Measurements from ENCODE around the gene TENM4.

TENM4 gene

DNA sequence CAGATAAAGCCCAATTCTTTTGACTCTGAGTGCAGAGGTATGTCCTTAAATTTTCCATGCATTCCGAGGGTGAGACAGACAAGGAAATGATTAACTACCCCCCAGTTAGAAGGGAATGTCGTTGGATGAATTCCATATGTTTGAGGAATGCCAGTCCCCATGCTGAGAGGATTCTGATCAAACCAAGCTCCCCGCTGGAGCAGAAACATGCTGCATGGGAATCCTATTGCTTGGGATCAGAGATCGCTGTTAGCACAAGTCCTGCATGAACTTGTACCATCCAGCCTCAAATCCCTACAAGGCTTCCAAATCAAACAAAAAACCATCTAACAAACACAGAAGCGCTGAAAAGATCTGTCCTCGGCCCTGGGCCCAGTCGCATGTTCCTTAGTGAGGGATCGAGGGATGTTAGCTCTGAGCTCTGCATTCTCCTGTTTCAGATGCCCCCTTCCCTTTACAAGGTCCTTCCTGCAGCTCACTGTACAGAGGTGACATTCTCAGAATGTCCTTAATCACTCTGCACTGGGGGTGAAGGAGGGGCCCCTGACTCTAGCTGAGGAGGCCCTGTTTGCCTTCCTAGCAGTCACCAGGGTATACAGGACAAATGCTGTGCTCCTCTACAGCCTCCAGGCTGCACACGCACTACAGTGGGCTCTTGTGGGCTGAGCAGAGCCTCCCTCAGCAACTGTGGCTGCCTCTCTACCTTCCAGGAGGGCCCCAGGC lies 353.4 kb downstream of the TENM4 start:
- Histone ChIP-seq H3K79me2 (ENCODE audit: control insufficient read depth, insufficient read depth, low read length, unreplicated experiment) (no peaks in the 10 kb centered on the region), H3K27ac (ENCODE audit: low read depth, low read length) (no peak overlapping the region), H3K27me3 (ENCODE audit: insufficient read depth, low read length) (no peaks in the 10 kb centered on the region), H3K36me3 (ENCODE audit: insufficient read depth, low read length) (no peaks in the 10 kb centered on the region), H3K4me3 (ENCODE audit: low read depth, low read length) (no peak overlapping the region), H3K4me1 (ENCODE audit: control insufficient read depth, insufficient read depth, low read length, unreplicated experiment) (no peaks in the 10 kb centered on the region), H2AFZ (ENCODE audit: low read length, unreplicated experiment) (no peak overlapping the region)

DNA sequence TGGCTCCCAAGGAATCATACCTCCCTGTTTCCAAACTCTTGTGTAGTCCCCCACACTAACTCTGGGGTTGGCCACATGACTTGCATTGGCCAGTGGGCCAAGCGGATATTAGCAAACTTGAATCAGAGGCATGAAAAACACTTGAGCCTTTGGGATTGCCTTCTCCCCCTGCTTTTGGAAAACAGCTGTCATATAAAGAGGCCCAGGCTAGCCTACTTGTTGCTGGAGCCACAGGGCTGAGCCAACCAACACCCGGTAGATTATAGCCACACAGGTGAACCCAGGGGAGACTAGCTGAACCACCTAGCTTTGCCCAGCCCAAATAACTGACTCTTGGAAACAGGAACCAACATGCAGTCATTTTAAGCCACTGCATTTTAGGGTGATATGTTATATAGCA lies 354.8 kb downstream of the TENM4 start:
- H3K36me3 ChIP-seq (ENCODE audit: insufficient read depth, low read length): no peaks in the 10 kb centered on the region
- no peak overlapping the region for H2AFZ ChIP-seq (ENCODE audit: low read length, unreplicated experiment)
- no peak overlapping the region for H3K4me3 ChIP-seq (ENCODE audit: low read depth, low read length)
- no peaks in the 10 kb centered on the region for H3K4me1 ChIP-seq (ENCODE audit: control insufficient read depth, insufficient read depth, low read length, unreplicated experiment)
- H3K27ac ChIP-seq (ENCODE audit: low read depth, low read length): no peak overlapping the region
- H3K79me2 ChIP-seq (ENCODE audit: control insufficient read depth, insufficient read depth, low read length, unreplicated experiment): no peaks in the 10 kb centered on the region
- no peaks in the 10 kb centered on the region for H3K27me3 ChIP-seq (ENCODE audit: insufficient read depth, low read length)

DNA sequence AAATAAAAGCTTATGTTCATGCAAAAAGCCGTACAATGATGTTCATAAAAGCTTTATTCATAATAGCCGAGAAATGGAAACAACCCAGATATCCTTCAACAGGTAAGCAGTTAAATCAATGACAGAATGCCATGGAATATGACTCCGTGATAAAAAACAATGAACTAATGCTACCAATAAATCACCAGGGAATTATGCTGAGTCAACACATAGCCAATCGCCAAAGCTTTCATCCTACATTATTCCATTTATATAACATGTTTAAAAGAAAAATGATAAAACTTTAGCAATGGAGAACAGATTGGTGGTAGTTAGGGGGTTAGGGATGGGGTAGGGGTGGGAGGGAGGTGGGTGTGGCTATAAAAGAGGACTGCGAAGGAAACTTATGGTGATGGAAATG lies 356.4 kb downstream of the TENM4 start:
- Histone ChIP-seq H3K4me3 (ENCODE audit: low read depth, low read length) (no peak overlapping the region), H3K79me2 (ENCODE audit: control insufficient read depth, insufficient read depth, low read length, unreplicated experiment) (no peaks in the 10 kb centered on the region), H2AFZ (ENCODE audit: low read length, unreplicated experiment) (no peak overlapping the region), H3K27ac (ENCODE audit: low read depth, low read length) (no peak overlapping the region), H3K36me3 (ENCODE audit: insufficient read depth, low read length) (no peaks in the 10 kb centered on the region), H3K4me1 (ENCODE audit: control insufficient read depth, insufficient read depth, low read length, unreplicated experiment) (no peaks in the 10 kb centered on the region), H3K27me3 (ENCODE audit: insufficient read depth, low read length) (no peaks in the 10 kb centered on the region)

DNA sequence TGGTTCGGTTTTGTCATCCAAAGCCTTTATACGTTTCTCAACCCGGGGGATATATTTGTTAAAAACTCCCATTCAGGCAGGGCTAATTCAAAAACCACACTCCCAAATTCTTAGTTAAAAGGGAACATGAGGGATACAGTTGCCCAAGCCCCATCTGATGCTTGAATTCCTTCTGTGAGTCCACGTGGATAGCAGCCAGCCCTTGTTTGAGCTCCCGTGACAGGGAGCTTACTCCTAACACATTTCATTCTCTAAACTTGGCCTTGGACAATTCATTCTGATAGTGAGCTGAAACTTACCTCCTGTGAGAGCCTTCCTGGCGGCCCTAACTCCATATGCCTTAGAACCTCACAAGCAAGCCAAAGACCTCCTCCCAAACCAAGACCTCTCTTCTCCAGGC lies 357.5 kb downstream of the TENM4 start:
- Histone ChIP-seq H3K4me3 (ENCODE audit: low read depth, low read length) (no peak overlapping the region), H3K36me3 (ENCODE audit: insufficient read depth, low read length) (no peaks in the 10 kb centered on the region), H3K27ac (ENCODE audit: low read depth, low read length) (no peak overlapping the region), H3K4me1 (ENCODE audit: control insufficient read depth, insufficient read depth, low read length, unreplicated experiment) (no peaks in the 10 kb centered on the region), H2AFZ (ENCODE audit: low read length, unreplicated experiment) (no peak overlapping the region), H3K79me2 (ENCODE audit: control insufficient read depth, insufficient read depth, low read length, unreplicated experiment) (no peaks in the 10 kb centered on the region), H3K27me3 (ENCODE audit: insufficient read depth, low read length) (no peaks in the 10 kb centered on the region)

DNA sequence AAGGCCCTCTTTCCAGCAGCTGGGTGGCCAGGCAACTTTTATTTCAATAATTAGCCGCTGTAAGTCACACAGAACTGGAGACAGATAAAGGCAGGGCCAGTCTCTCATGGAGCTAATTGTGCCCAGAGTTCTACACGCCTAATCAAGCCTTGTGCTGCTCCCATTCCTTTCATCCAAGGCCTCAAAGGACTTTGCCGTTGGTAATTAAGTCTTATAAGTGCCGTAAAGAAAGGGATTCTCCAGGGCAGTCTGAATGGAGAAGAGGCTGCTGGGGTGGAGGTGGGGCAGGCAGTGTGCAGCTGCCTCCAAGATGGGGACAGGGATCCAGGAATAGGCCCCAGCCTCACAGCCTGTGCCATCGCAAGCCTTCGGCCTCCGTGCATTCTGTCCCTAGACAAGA lies 357.9 kb downstream of the TENM4 start:
- Histone ChIP-seq H3K4me3 (ENCODE audit: low read depth, low read length) (no peak overlapping the region), H3K36me3 (ENCODE audit: insufficient read depth, low read length) (no peaks in the 10 kb centered on the region), H2AFZ (ENCODE audit: low read length, unreplicated experiment) (no peak overlapping the region), H3K79me2 (ENCODE audit: control insufficient read depth, insufficient read depth, low read length, unreplicated experiment) (no peaks in the 10 kb centered on the region), H3K4me1 (ENCODE audit: control insufficient read depth, insufficient read depth, low read length, unreplicated experiment) (no peaks in the 10 kb centered on the region), H3K27ac (ENCODE audit: low read depth, low read length) (no peak overlapping the region), H3K27me3 (ENCODE audit: insufficient read depth, low read length) (no peaks in the 10 kb centered on the region)

DNA sequence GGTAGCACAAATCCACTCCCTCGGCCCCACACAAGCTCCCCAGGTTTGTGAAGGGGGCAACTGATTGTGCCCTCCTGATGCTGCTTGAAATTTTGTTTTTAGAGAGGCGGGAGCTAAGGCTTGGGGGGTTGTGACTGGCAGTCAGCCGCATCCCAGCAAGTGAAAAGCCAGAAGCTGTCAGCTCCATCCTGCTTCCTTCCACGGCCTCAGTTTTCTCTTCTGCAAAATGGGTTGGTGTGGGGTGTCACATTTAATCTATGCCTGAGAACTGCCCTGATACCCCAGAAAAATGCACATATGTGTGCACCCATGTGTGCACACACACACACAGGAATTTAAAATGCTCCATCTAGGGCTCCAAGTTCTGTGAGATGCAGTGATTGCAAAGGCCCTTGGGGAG lies 358.6 kb downstream of the TENM4 start:
- no peak overlapping the region for H3K27ac ChIP-seq (ENCODE audit: low read depth, low read length)

DNA sequence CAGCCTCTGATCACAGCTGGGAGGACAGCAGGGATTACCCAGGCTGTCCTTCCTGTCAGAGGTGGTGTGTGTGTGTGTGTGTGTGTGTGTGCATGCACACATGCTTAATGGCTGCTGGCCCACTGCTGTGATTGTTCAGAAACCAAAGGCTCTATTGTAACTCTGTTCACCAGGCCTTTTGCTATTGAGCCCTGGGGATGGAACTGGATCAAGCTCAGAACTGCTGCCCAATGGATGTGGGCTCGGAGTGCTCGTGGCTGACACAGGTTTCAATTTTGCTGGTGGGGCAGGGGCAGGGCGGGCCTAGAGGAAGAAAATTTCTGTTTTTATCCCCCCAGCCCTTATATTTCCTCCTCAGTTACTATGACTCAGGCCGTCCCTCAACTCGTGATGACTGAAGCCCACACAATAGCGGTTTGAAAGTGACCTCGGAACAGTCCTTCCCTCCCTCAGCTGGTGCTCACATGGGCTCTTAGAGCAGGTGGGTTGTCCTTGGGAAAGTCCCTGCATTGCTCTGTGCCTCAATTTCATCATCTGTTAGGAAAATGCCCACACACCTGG lies 359.3 kb downstream of the TENM4 start:
- no peaks in the 10 kb centered on the region for H3K4me1 ChIP-seq (ENCODE audit: control insufficient read depth, insufficient read depth, low read length, unreplicated experiment)
- H3K4me3 ChIP-seq (ENCODE audit: low read depth, low read length): no peak overlapping the region
- no peak overlapping the region for H2AFZ ChIP-seq (ENCODE audit: low read length, unreplicated experiment)
- H3K79me2 ChIP-seq (ENCODE audit: control insufficient read depth, insufficient read depth, low read length, unreplicated experiment): no peaks in the 10 kb centered on the region
- no peaks in the 10 kb centered on the region for H3K27me3 ChIP-seq (ENCODE audit: insufficient read depth, low read length)
- H3K36me3 ChIP-seq (ENCODE audit: insufficient read depth, low read length): no peaks in the 10 kb centered on the region
- no peak overlapping the region for H3K27ac ChIP-seq (ENCODE audit: low read depth, low read length)

More for the DNA sequence above, 358.6 kb downstream of the TENM4 start:
- Histone ChIP-seq H2AFZ (ENCODE audit: low read length, unreplicated experiment) (no peak overlapping the region), H3K4me1 (ENCODE audit: control insufficient read depth, insufficient read depth, low read length, unreplicated experiment) (no peaks in the 10 kb centered on the region), H3K36me3 (ENCODE audit: insufficient read depth, low read length) (no peaks in the 10 kb centered on the region), H3K79me2 (ENCODE audit: control insufficient read depth, insufficient read depth, low read length, unreplicated experiment) (no peaks in the 10 kb centered on the region), H3K27me3 (ENCODE audit: insufficient read depth, low read length) (no peaks in the 10 kb centered on the region), H3K4me3 (ENCODE audit: low read depth, low read length) (no peak overlapping the region)

DNA sequence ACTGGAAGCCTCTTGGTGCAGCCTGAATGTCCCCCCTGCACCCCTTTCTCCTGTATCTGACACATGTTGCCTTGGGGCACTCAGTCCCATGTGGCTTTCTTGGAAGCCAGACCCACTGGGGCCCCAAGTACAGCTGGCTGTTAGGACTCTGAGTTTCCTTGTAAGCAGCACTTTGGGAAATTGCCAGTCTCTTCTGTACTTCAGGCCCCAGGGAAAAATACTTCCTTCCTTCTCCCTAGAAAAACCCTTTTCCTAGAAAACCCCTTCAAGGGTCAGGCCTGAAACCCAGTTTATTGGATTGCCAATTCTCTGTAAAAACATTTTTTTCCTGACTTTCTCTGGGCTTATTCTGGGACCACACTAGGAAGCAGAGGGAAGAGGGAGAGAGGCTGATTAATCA lies 360.3 kb downstream of the TENM4 start:
- Histone ChIP-seq H2AFZ (ENCODE audit: low read length, unreplicated experiment) (no peak overlapping the region), H3K4me1 (ENCODE audit: control insufficient read depth, insufficient read depth, low read length, unreplicated experiment) (no peaks in the 10 kb centered on the region), H3K4me3 (ENCODE audit: low read depth, low read length) (no peak overlapping the region), H3K79me2 (ENCODE audit: control insufficient read depth, insufficient read depth, low read length, unreplicated experiment) (no peaks in the 10 kb centered on the region), H3K36me3 (ENCODE audit: insufficient read depth, low read length) (no peaks in the 10 kb centered on the region), H3K27ac (ENCODE audit: low read depth, low read length) (no peak overlapping the region), H3K27me3 (ENCODE audit: insufficient read depth, low read length) (no peaks in the 10 kb centered on the region)

DNA sequence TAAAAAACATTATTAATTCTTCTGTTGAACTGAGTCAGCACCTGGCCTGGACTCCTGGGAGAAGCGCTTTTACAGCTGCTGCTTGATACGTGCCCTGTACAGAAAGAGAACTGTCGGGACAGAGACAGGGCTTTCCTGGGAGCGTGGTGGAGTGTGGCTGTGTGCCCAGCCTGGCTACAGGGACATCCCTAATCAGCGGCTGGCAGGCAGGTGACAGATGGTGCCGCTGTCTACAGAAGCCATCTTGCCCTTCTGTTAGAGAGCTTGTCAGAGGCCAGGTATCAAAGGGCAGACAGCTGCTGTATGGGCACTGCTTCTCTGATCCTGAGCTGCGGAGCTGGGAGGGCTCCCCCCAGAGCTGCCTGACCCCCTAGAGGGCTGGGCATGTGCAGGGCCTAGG lies 361.8 kb downstream of the TENM4 start:
- Histone ChIP-seq H3K27me3 (ENCODE audit: insufficient read depth, low read length) (no peaks in the 10 kb centered on the region), H2AFZ (ENCODE audit: low read length, unreplicated experiment) (no peak overlapping the region), H3K36me3 (ENCODE audit: insufficient read depth, low read length) (no peaks in the 10 kb centered on the region), H3K4me1 (ENCODE audit: control insufficient read depth, insufficient read depth, low read length, unreplicated experiment) (no peaks in the 10 kb centered on the region), H3K4me3 (ENCODE audit: low read depth, low read length) (no peak overlapping the region), H3K79me2 (ENCODE audit: control insufficient read depth, insufficient read depth, low read length, unreplicated experiment) (no peaks in the 10 kb centered on the region), H3K27ac (ENCODE audit: low read depth, low read length) (no peak overlapping the region)

DNA sequence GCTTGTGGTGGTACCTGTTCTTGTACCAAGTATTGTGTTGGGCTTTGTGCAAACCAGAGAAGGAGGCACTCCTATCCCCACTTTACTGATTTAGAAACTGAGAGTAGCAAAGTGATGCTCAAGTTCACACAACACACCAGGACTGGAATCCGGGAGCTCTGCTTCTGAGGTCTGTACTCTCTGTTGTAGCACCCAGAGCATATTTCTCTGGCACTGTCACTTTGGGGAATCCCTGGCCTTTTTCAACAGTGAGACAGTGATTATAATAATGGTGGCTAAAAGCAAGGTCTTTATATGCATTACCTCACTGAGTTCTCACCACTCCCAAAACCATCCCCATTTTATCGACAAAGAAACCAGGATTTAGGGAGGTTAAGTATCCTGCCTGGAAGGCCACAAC lies 362.4 kb downstream of the TENM4 start:
- H3K4me1 ChIP-seq (ENCODE audit: control insufficient read depth, insufficient read depth, low read length, unreplicated experiment): no peaks in the 10 kb centered on the region
- no peaks in the 10 kb centered on the region for H3K27me3 ChIP-seq (ENCODE audit: insufficient read depth, low read length)
- H3K79me2 ChIP-seq (ENCODE audit: control insufficient read depth, insufficient read depth, low read length, unreplicated experiment): no peaks in the 10 kb centered on the region
- H3K36me3 ChIP-seq (ENCODE audit: insufficient read depth, low read length): no peaks in the 10 kb centered on the region
- H3K27ac ChIP-seq (ENCODE audit: low read depth, low read length): no peak overlapping the region
- no peak overlapping the region for H2AFZ ChIP-seq (ENCODE audit: low read length, unreplicated experiment)
- no peak overlapping the region for H3K4me3 ChIP-seq (ENCODE audit: low read depth, low read length)

DNA sequence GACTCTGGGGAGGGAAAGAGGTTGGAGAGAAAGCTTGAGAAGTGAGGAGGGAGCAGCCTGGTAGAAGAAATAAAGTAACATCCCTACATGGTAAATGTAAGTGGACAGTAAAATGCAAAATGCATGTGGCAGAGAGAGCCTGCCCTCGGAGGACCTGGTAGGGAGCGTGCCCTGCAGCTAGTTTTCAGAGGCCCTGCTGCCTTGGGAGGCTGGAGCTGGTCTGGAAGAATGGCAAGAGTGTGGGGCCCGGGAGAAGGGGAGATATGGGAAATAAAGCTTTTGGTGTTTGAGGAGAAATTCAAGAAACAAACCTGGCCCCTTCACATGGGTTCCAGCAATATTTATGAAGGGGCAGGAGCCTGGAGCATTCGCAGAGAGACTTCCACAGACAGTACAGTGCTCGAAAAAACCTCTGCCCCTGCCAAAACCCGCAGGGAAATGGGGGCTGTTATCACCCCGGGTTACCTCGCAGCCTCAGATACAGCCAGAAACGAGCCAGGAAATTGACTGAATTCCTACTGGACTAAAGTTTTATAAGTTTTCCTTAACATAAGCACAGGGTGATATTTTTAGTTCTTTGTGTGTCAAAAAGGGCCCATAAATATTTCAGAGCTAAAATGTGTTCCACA lies 363.0 kb downstream of the TENM4 start:
- H3K4me1 ChIP-seq (ENCODE audit: control insufficient read depth, insufficient read depth, low read length, unreplicated experiment): no peaks in the 10 kb centered on the region
- H3K27ac ChIP-seq (ENCODE audit: low read depth, low read length): no peak overlapping the region
- H3K36me3 ChIP-seq (ENCODE audit: insufficient read depth, low read length): no peaks in the 10 kb centered on the region
- H3K27me3 ChIP-seq (ENCODE audit: insufficient read depth, low read length): no peaks in the 10 kb centered on the region
- H3K79me2 ChIP-seq (ENCODE audit: control insufficient read depth, insufficient read depth, low read length, unreplicated experiment): no peaks in the 10 kb centered on the region
- no peak overlapping the region for H3K4me3 ChIP-seq (ENCODE audit: low read depth, low read length)
- no peak overlapping the region for H2AFZ ChIP-seq (ENCODE audit: low read length, unreplicated experiment)
